NCI-H1092 treated with DMSO at 0.1 percent for 48 hours (cell line): ENCODE results near the gene PACSIN2.

Source experiments
- DNase-seq: peaks from one replicate; lab custom pipeline; 2025; lab: John Stamatoyannopoulos, UW

PACSIN2 gene

GRCh38 chr22:42856865-42857704 is 157.9 kb downstream of the PACSIN2 start, which contains the start of gene ARFGAP3:
TSS of gene ARFGAP3 (minus strand) at chr22:42857273. CDS start at chr22:42857182, 91 bp downstream.
- peak; percentile 93 for DNase-seq

- peak; percentile 27 for DNase-seq
These were observed 158.6 kb downstream of the PACSIN2 start for GRCh38 chr22:42856179-42856864.

DNA sequence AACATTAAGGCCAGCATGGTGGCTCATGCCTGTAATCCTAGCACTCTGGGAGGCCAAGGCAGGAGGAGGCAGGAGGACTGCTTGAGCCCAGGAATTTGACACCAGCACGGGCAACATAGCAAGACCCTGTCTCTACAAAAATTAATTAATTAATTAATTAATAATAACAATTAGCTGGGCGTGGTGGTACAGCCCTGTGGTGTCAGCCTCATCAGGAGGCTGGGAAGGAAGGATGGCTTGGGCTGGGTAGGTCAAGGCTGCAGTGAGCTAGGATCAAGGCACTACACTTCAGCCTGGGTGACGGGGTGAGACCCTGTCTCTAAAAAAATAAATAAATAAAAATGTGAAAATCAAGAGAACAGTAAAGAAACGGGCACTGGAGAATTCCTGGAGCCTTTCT is 159.2 kb downstream of the PACSIN2 start:
- no peak for DNase-seq

DNA sequence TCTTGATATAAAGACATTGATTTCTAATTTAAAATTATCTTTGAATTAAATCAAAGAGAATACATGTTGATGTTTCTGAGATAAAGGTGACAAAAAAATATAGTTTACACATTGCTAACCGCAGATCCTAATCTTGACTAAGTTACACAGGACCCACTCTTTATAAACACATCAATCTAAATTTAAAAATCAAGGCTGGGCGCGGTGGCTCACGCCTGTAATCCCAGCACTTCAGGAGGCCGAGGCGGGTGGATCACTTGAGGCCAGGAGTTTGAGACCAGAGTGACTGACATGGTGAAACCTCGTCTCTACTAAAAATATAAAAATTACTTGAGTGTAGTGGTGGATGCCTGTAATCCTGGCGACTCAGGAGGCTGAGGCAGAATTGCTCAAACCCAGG is 159.7 kb downstream of the PACSIN2 start:
- DNase-seq, result no peak

DNA sequence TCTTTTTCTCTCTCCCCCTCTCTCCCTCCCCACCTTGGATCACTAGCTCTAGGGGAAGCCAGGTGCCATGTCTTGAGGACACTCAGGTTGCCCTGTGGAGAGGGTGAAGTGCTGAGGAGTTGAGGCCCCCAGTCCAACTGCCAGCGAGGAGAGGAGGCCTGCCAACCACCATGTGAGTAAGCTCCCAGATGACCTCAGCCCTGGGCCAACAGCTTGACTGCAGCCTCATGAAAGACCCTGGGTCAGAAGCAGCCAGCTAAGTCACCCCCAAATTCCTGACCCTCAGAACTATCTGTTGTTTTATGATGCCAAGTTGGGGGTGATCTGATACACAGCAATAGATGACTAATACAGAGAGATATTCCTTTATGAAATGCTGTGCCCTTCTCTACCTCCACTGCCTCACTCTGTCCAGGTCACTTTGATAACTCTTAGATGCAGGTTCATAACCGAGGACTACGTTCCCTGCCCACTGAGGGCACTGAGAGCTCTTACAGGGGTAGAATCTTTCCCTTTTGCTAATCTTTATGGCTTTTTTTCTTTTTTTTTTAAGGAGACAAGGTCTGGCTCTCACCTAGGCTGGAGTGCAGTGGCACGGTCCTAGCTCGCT is 165.9 kb downstream of the PACSIN2 start:
- DNase-seq, result no peak

- DNase-seq, result no peak
These were observed 167.8 kb downstream of the PACSIN2 start for GRCh38 chr22:42847110-42847509.

DNA sequence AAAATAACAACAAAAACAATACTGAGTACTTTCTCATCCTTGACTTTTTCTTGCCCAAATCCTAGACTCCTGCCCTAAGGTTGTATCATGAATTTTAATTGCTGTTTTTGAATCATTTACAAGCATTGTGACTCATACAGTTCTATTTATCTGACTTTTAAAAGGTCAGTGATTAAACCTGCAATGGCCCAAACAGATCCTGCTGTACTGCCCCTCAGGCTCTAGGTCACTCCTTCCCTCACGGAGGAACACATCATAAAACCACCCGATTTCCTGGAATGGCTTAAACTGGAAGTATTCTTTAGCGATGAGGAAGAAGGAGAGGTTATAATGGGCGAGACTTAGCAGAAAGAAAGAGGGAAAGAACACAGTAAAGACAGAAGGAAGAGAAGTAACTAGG is 170.2 kb downstream of the PACSIN2 start:
- DNase-seq, result no peak

DNA sequence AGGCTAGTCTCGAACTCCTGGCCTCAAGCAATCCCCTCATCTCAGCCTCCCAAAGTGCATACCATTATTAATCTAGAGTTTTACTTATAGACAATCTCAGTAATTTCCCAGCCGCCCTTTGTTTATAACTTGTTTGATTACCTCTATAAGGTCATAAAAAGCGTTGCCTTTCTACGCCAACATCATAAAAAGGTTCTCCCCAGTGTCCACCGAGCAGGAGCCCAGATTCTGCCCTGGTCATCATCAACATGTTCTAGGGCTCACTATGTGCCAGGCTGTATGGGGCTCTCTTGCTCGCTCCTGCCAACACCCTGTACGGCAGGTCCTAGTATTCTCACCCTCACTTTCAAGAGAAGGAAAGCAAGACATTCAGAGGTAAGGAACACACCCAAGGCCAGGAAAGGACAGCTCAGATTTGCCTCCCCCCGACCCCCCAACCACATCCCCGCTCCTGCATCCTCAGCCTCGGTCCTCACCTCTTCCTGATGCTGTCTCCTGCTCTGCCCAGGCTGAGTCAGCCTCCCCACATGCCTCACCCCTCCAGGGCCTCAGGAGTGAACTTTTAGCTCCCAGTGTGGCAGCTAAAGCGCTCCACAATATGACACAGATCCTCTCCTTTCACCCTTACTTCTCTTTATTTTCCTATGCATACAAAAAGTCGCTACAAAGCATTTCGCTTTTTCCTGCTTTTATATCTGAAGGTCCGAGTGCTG is 172.1 kb downstream of the PACSIN2 start:
- no peak for DNase-seq

DNA sequence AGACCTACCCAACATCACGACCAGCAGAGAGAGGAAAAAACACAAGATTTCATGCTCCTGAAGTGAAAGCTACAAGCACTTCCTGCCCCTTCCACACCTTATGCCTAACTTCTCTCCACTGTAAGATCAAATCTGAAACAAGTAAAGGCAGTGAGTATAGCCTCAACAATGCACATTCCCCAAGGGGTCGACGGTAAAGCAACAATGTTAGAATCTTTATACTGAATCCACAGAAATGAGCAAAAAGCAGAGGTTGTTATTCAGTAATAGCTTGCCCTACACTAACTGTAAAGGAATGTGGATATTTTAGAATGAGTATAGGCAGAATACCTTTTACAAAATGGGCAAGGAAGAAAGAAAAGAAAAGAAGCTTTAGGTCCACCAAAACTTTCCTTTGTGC is 173.5 kb downstream of the PACSIN2 start:
- DNase-seq, result no peak

- no peak for DNase-seq
These were observed 177.4 kb downstream of the PACSIN2 start for GRCh38 chr22:42837556-42837955.

DNA sequence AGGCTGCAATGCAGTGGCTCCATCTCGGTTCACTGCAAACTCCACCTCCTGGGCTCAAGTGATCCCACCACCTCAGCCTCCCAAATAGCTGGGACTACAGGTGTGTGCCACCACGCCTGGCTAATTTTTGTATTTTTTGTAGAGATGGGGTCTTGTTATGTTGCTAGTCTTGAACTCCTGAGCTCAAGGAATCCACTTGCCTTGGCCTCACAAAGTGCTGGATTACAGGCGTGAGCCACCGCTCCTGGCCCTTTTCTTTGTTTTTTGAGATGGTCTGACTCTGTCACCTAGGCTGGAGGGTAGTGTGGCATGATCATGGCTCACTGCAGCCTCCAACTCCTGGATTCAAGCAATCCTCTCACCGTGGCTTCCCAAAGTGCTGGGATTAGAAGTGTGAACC is 178.9 kb downstream of the PACSIN2 start:
- no peak for DNase-seq

- DNase-seq, result no peak
These were observed 180.6 kb downstream of the PACSIN2 start for GRCh38 chr22:42834177-42834949.

GRCh38 chr22:42833104-42833503 is 181.8 kb downstream of the PACSIN2 start:
- no peak for DNase-seq

DNA sequence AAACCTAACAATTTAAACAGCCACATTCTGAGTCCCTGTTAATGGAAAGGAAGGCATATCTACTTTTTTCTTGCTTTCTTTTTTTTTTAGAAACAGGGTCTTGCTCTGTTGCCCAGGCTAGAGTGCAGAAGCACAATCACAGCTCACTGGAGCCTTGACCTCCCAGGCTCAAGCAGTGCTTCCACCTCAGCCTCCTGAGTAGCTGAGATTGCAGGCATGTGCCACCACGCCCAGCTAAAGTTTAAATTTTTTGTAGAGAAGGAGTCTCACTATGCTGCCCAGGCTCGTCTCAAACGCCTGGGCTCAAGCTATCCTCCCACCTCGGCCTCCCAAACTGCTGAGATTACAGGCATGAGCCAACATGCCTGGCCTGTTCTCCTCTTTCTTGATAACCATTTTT is 183.2 kb downstream of the PACSIN2 start:
- no peak for DNase-seq

GRCh38 chr22:42830161-42830560 is 184.8 kb downstream of the PACSIN2 start:
- DNase-seq, result no peak

GRCh38 chr22:42829302-42829701 is 185.6 kb downstream of the PACSIN2 start:
- no peak for DNase-seq

- no peak for DNase-seq
These were observed 189.2 kb downstream of the PACSIN2 start for GRCh38 chr22:42825796-42826195.

- no peak for DNase-seq
These were observed 193.6 kb downstream of the PACSIN2 start for GRCh38 chr22:42821386-42821785.

GRCh38 chr22:42820045-42820763 is 194.7 kb downstream of the PACSIN2 start:
- no peak for DNase-seq
